A673 (cell line): ENCODE measurements around the gene FBXO34. TPM values are rescaled to one million over a fixed set of nuclear protein-coding genes. Genes with fewer than 3 reads are reported as not detected.

ENCODE experiments used
- BruUV-seq: library from RNA; stranded (reverse); fragments of 400-500 nt; replicated peaks from 2 replicates; lab custom pipeline; 2021; lab: Mats Ljungman, UMichigan
- CTCF ChIA-PET: fragments of 300-600 bp; sonication (Branson Sonifier 250); formaldehyde crosslinking; loops from one replicate; lab custom pipeline; 2022; ENCODE audit warnings: antibody characterized with exemption; lab: Charles Lee
- POLR2A ChIA-PET: fragments of 300-600 bp; sonication (Branson Sonifier 250); formaldehyde crosslinking; loops from one replicate; lab custom pipeline; 2022; ENCODE audit warnings: antibody characterized with exemption; ENCODE audit not compliant: low non-redundant PET; lab: Charles Lee
- DNase-seq: peaks from one replicate; pipeline ENCODE4 v3.0.0-alpha.2; 2015; ENCODE audit warnings: low spot score
- H3K27ac ChIP-seq: fragments of 200-600 bp; sonication (generic); 2 replicates; pipeline ENCODE4 v1.5.1; 2016; ENCODE audit warnings: mixed run types, low read depth, mild to moderate bottlenecking, mixed read lengths, antibody characterized with exemption, low read length; ENCODE audit not compliant: poor library complexity, severe bottlenecking
- H3K27me3 ChIP-seq: fragments of 200-600 bp; sonication (generic); replicated peaks from 2 replicates; pipeline ENCODE4 v1.6.1; 2017; ENCODE audit warnings: mixed run types, low read depth, mild to moderate bottlenecking, mixed read lengths, antibody characterized with exemption, low read length; ENCODE audit not compliant: insufficient read depth, poor library complexity
- H3K36me3 ChIP-seq: fragments of 200-600 bp; sonication (generic); 2 replicates; pipeline ENCODE4 v1.6.1; 2016; ENCODE audit warnings: mixed run types, mild to moderate bottlenecking, mixed read lengths, antibody characterized with exemption, low read length; ENCODE audit not compliant: insufficient read depth, poor library complexity, severe bottlenecking
- H3K4me1 ChIP-seq: fragments of 200-600 bp; sonication (generic); 2 replicates; pipeline ENCODE4 v1.6.1; 2017; ENCODE audit warnings: mixed run types, mild to moderate bottlenecking, mixed read lengths, antibody characterized with exemption, low read length; ENCODE audit not compliant: insufficient read depth, poor library complexity, severe bottlenecking
- H3K4me3 ChIP-seq: fragments of 200-600 bp; sonication (generic); 2 replicates; pipeline ENCODE4 v1.5.1; 2016; ENCODE audit warnings: low read depth, mixed run types, mild to moderate bottlenecking, mixed read lengths, low read length; ENCODE audit not compliant: poor library complexity, severe bottlenecking
- H3K9me3 ChIP-seq: fragments of 200-600 bp; sonication (generic); 2 replicates; pipeline ENCODE4 v1.6.1; 2016; ENCODE audit warnings: mixed run types, low read depth, mild to moderate bottlenecking, mixed read lengths, antibody characterized with exemption, low read length; ENCODE audit not compliant: poor library complexity, severe bottlenecking
- EZH2 ChIP-seq: fragments of 200-600 bp; sonication (generic); IDR thresholded peaks from 2 replicates; pipeline ENCODE4 v1.6.1; 2017; ENCODE audit warnings: borderline replicate concordance, low read depth, mild to moderate bottlenecking, mixed read lengths, antibody characterized with exemption, low read length; ENCODE audit not compliant: poor library complexity, severe bottlenecking
- intact Hi-C: fragments of 100-400 bp; cut with micrococcal nuclease; formaldehyde crosslinking; loops from one replicate; pipeline ENCODE4 v1.10.0; 2022; ENCODE audit not compliant: unreplicated experiment
- total RNA-seq: library from RNA; stranded (reverse); gene quantifications from 2 replicates; pipeline ENCODE4 v1.2.3, GENCODE V29; 2021
- TF ChIP-seq, protein P1 (sequence below): fragments of 300-800, 200-600 bp; sonication (generic); conservative IDR thresholded peaks from 2 replicates; pipeline ENCODE4 v1.5.1; 2017; ENCODE audit warnings: low read depth, mild to moderate bottlenecking, antibody characterized with exemption, low read length, moderate library complexity, mixed read lengths

Gene FBXO34
- total RNA-seq, 1 experiment from 2014 or later: 20.9 TPM

DNA sequence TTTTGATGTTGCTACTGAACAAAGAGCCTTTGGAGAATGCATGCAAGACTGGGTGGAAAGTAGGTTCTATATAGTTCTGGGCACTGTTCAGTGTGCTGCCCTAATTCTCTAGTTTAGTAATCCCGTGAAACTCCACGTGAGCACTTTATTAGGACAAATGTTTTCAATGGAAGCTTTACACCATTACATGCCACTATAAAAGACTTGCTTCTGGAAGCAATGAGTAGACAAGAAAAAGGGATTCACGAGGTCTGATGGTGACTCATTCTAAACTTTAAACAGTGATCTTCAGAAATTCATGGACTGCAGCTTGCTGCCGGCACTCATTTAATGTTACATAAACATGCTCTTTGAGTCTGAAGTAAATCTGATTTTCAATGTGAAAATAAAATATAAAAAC is 118.1 kb downstream of the FBXO34 start:
- Histone ChIP-seq H3K27ac (no peak overlapping the region), H3K9me3 (no peaks in the 10 kb centered on the region), H3K4me3 (no peak overlapping the region), H3K4me1 (no peaks in the 10 kb centered on the region), H3K27me3 (no peaks in the 10 kb centered on the region), H3K36me3 (no peaks in the 10 kb centered on the region)
- POLR2A ChIA-PET: no interaction called here
- intact Hi-C loops: no loop called here
- CTCF ChIA-PET: no interaction called here
- BruUV-seq: no TSS peak
- no peak for DNase-seq
- TF ChIP-seq EZH2: no peak
- TF ChIP-seq, protein P1, sequence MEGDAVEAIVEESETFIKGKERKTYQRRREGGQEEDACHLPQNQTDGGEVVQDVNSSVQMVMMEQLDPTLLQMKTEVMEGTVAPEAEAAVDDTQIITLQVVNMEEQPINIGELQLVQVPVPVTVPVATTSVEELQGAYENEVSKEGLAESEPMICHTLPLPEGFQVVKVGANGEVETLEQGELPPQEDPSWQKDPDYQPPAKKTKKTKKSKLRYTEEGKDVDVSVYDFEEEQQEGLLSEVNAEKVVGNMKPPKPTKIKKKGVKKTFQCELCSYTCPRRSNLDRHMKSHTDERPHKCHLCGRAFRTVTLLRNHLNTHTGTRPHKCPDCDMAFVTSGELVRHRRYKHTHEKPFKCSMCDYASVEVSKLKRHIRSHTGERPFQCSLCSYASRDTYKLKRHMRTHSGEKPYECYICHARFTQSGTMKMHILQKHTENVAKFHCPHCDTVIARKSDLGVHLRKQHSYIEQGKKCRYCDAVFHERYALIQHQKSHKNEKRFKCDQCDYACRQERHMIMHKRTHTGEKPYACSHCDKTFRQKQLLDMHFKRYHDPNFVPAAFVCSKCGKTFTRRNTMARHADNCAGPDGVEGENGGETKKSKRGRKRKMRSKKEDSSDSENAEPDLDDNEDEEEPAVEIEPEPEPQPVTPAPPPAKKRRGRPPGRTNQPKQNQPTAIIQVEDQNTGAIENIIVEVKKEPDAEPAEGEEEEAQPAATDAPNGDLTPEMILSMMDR: no peak

DNA sequence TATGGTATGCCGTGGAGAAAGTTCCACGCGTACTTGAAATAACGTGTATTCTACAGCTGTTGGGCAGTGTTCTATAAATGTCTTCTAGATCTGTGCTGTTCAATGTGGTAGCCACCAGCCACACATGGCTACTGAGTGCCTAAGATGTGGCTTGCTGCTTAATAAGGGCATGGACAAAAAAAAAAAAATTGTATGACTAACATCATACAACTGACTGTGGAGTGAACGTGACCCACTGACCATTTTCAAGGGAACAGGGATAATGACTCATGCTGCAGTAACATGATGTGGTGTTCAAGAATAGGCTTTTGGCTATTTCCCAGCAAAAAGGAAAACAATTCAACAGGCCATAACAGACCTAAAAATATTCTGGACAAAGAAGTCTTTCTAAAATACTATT is 127.5 kb downstream of the FBXO34 start:
- Histone ChIP-seq H3K9me3 (no peaks in the 10 kb centered on the region), H3K27me3 (no peaks in the 10 kb centered on the region), H3K27ac (no peak overlapping the region), H3K36me3 (no peaks in the 10 kb centered on the region), H3K4me3 (no peak overlapping the region), H3K4me1 (no peaks in the 10 kb centered on the region)
- POLR2A ChIA-PET: no interaction called here
- TF ChIP-seq, protein P1: no peak
- TF ChIP-seq EZH2: no peak
- DNase-seq: peak; percentile 6
- intact Hi-C loops: no loop called here
- BruUV-seq: no TSS peak
- CTCF ChIA-PET: no interaction called here

DNA sequence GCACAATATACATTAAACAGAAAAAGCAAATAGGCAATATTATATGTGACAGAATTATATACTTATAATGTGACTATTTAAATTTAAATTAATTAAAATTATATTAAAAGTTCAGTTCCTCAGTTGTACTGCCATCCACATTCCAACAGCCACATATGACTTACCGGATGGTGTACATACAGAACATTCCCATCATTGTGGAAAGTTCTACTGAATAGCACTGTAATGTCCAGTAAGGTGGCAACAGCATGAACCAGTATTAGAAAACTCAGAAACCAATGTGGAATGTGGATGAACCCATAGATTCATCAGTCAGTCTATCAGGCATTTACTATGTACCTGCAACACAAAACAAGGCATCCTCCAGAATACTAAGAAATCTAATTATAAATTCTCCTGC is 128.0 kb downstream of the FBXO34 start:
- H3K27ac ChIP-seq: no peak overlapping the region
- H3K4me3 ChIP-seq: no peak overlapping the region
- BruUV-seq: no TSS peak
- no peaks in the 10 kb centered on the region for H3K9me3 ChIP-seq
- POLR2A ChIA-PET: no interaction called here
- H3K27me3 ChIP-seq: no peaks in the 10 kb centered on the region
- intact Hi-C loops: no loop called here
- H3K36me3 ChIP-seq: no peaks in the 10 kb centered on the region
- CTCF ChIA-PET: no interaction called here
- TF ChIP-seq EZH2: no peak
- H3K4me1 ChIP-seq: no peaks in the 10 kb centered on the region
- no peak for DNase-seq

DNA sequence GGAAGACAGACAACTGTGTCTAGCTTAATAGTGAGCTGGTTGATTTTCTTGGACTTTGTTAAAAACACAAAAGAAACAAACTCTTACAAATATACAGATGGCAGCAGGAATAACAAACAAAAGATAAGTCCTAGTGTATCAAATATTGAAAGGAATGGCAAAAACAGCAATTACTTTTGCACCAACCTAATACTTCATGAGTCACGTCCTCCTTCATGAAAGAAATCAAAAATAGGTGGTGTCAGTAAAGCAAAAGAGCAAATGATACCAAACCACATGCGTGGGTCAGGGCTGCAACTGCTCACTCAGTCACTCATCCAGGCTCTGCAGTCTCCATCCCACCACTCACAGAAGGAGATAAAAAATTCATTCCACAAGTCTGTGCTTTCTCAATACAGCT is 128.6 kb downstream of the FBXO34 start:
- ChIA-PET POLR2A (no interaction called here), CTCF (no interaction called here)
- Histone ChIP-seq H3K27me3 (no peaks in the 10 kb centered on the region), H3K36me3 (no peaks in the 10 kb centered on the region), H3K4me1 (no peaks in the 10 kb centered on the region), H3K27ac (no peak overlapping the region), H3K4me3 (no peak overlapping the region), H3K9me3 (no peaks in the 10 kb centered on the region)
- intact Hi-C loops: no loop called here
- no peak for DNase-seq
- BruUV-seq: no TSS peak
- TF ChIP-seq, protein P1: no peak
- TF ChIP-seq EZH2: no peak
